CD4-positive, CD25-positive, alpha-beta regulatory T cell (primary cell): ENCODE results near the gene ITPRIPL1. TPM values are rescaled to one million over a fixed set of nuclear protein-coding genes. Genes with fewer than 3 reads are reported as not detected.

ENCODE experiments used
- ATAC-seq, 2 donors: fragments of 150-1000 bp; cut with Tn5 transposase; one replicate each; pipeline ENCODE4 v1.10.0; 2021; ENCODE audit warnings: low read depth in 2 of 2, moderate number of reproducible peaks in 2 of 2, moderate library complexity in 1 of 2
- DNase-seq, 3 donors: peaks; one replicate each; pipeline versions ENCODE4 v3.0.0 to v3.0.0-alpha.2; 2012 to 2022; ENCODE audit warnings: mixed read lengths in 1 of 3
- H3K27ac ChIP-seq: one replicate; pipeline ENCODE4 v1.7.0; 2013; ENCODE audit warnings: mild to moderate bottlenecking, low read length; ENCODE audit not compliant: insufficient read depth, poor library complexity, severe bottlenecking
- H3K27me3 ChIP-seq: one replicate; pipeline ENCODE4 v1.7.0; 2013; ENCODE audit warnings: low read length; ENCODE audit not compliant: control insufficient read depth, insufficient read depth
- H3K36me3 ChIP-seq: one replicate; pipeline ENCODE4 v1.7.0; 2013; ENCODE audit warnings: mild to moderate bottlenecking, low read length, moderate library complexity; ENCODE audit not compliant: control insufficient read depth, insufficient read depth
- H3K4me1 ChIP-seq: 2 replicates; pipeline ENCODE4 v1.7.0; 2013; ENCODE audit warnings: mild to moderate bottlenecking, low read length; ENCODE audit not compliant: insufficient read depth, control insufficient read depth, poor library complexity, severe bottlenecking
- H3K4me3 ChIP-seq: one replicate; pipeline ENCODE4 v1.7.0; 2013; ENCODE audit warnings: low read depth, mild to moderate bottlenecking, low read length, moderate library complexity
- H3K9me3 ChIP-seq, 2 experiments: 1 replicate in 1 of 2; 2 replicates in 1 of 2; pipeline ENCODE4 v1.7.0; 2013; ENCODE audit warnings: low read length in 2 of 2, mild to moderate bottlenecking in 1 of 2, moderate library complexity in 1 of 2; ENCODE audit not compliant: control insufficient read depth in 2 of 2
- H3K27ac Mint-ChIP-seq, 3 donors: one replicate each; pipeline ENCODE4 v1.8.0; 2020 to 2022; ENCODE audit warnings: mild to moderate bottlenecking in 3 of 3, mixed read lengths in 3 of 3, moderate library complexity in 2 of 3
- H3K27me3 Mint-ChIP-seq: one replicate; pipeline ENCODE4 v1.8.0; 2022; ENCODE audit warnings: mild to moderate bottlenecking, mixed read lengths
- H3K36me3 Mint-ChIP-seq: one replicate; pipeline ENCODE4 v1.8.0; 2020; ENCODE audit warnings: mixed read lengths
- H3K4me1 Mint-ChIP-seq, 4 donors: one replicate each; pipeline ENCODE4 v1.8.0; 2020 to 2022; ENCODE audit warnings: mixed read lengths in 4 of 4, mild to moderate bottlenecking in 1 of 4
- H3K4me3 Mint-ChIP-seq, 4 donors: one replicate each; pipeline ENCODE4 v1.8.0; 2020 to 2022; ENCODE audit warnings: mild to moderate bottlenecking in 4 of 4, mixed read lengths in 4 of 4, moderate library complexity in 3 of 4
- H3K9me3 Mint-ChIP-seq, 7 donors: one replicate each; pipeline ENCODE4 v1.8.0; 2020 to 2022; ENCODE audit warnings: mixed read lengths in 7 of 7, mild to moderate bottlenecking in 3 of 7, moderate library complexity in 2 of 7
- polyA plus RNA-seq, 4 donors: library from polyadenylated mRNA; unstranded; fragments of 300-500 nt; fragmentation: Illumina TruSeq; gene quantifications; one replicate each; pipeline ENCODE4 v1.2.3, GENCODE V29; 2021
- total RNA-seq: library from RNA; stranded (reverse); gene quantifications from one replicate; pipeline ENCODE4 v1.2.3, GENCODE V29; 2022

ITPRIPL1 gene
- total and polyA plus RNA-seq, 5 donors from 2014 or later, result 7.5 to 27.8 (median 13.6) TPM

DNA sequence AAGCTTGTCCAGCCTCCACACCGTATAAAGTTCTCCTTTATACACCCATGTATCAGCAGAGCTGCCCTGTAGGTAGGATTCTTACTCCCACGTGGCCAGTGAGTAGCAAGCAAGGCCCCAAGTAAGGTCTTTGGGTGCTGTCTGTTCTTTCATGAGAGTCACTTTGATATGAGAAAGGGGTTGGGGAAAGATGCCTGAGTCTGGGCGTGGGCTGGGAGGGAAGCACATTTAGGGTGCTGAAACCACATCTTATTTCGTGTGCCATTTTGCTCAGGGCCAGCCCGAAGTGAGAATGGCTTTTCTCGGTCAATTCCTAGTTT lies 436 bp upstream of the ITPRIPL1 start:
- Mint-ChIP-seq H3K9me3 (no peaks in the 10 kb centered on the region), H3K4me3 (peak overlapping the region; percentile 87 to 98 (median 96)), H3K27ac (peak overlapping the region; percentile 90 to 96 (median 91)), H3K4me1 (peaks cover 0 to 57% (median 32%) of the 10 kb centered on the region in 4 donors), H3K36me3 (peaks cover 9% of the 10 kb centered on the region), H3K27me3 (no peaks in the 10 kb centered on the region)
- H3K4me1 ChIP-seq, result peaks cover 50% of the 10 kb centered on the region
- H3K36me3 ChIP-seq, result peaks cover 8% of the 10 kb centered on the region
- ATAC-seq (no peak), DNase-seq (peak in 2 of 3 donors; percentile 3 to 31)
- H3K27me3 ChIP-seq, result no peaks in the 10 kb centered on the region
- H3K9me3 ChIP-seq, result no peaks in the 10 kb centered on the region
- peak overlapping the region; percentile 46 for H3K4me3 ChIP-seq
- peak overlapping the region; percentile 66 for H3K27ac ChIP-seq

DNA sequence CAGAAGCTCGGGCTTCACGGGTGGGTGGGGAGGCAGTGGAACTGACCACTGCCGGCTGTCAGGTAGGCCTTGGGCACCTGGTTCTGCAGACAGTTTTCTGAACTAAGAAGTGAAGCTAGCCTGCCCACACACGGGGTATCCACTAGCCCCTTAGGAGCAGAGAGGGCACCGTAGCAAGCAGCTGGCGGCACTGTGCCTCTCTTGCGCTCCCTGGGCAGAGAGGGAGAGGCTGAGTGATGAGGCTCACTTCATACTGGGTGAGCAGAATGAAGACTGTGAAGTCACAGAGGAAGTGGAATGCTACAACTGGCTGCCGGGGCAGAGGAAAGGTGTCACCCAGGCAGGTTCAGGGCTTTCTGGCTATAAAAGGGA lies 753 bp downstream of the ITPRIPL1 start:
- Mint-ChIP-seq H3K4me3 (peak overlapping the region; percentile 93 to 98 (median 96)), H3K36me3 (peaks cover 9% of the 10 kb centered on the region), H3K4me1 (peaks cover 0 to 52% (median 26%) of the 10 kb centered on the region in 4 donors), H3K9me3 (no peaks in the 10 kb centered on the region), H3K27ac (peak overlapping the region; percentile 89 to 96 (median 91)), H3K27me3 (no peaks in the 10 kb centered on the region)
- Histone ChIP-seq H3K27me3 (no peaks in the 10 kb centered on the region), H3K4me3 (peak overlapping the region; percentile 81), H3K27ac (peak overlapping the region; percentile 66), H3K4me1 (peaks cover 41% of the 10 kb centered on the region), H3K36me3 (peaks cover 8% of the 10 kb centered on the region), H3K9me3 (no peaks in the 10 kb centered on the region)
- peak; percentile 71 to 75 for ATAC-seq
- peak in 2 of 3 donors; percentile 53 to 68 for DNase-seq

DNA sequence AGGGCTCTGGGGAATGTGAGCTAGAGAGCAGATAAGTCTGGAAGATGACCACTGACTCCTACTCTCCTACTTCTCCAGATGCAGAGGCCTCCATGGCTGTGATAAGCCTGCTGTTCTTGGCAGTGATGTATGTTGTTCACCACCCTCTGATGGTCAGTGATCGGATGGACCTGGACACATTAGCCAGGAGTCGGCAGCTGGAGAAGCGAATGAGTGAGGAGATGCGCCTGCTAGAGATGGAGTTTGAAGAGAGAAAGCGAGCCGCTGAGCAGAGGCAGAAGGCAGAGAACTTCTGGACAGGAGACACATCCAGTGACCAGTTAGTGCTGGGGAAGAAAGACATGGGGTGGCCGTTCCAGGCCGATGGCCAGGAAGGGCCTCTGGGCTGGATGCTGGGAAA lies 1.4 kb downstream of the ITPRIPL1 start:
- peak overlapping the region; percentile 66 for H3K27ac ChIP-seq

DNA sequence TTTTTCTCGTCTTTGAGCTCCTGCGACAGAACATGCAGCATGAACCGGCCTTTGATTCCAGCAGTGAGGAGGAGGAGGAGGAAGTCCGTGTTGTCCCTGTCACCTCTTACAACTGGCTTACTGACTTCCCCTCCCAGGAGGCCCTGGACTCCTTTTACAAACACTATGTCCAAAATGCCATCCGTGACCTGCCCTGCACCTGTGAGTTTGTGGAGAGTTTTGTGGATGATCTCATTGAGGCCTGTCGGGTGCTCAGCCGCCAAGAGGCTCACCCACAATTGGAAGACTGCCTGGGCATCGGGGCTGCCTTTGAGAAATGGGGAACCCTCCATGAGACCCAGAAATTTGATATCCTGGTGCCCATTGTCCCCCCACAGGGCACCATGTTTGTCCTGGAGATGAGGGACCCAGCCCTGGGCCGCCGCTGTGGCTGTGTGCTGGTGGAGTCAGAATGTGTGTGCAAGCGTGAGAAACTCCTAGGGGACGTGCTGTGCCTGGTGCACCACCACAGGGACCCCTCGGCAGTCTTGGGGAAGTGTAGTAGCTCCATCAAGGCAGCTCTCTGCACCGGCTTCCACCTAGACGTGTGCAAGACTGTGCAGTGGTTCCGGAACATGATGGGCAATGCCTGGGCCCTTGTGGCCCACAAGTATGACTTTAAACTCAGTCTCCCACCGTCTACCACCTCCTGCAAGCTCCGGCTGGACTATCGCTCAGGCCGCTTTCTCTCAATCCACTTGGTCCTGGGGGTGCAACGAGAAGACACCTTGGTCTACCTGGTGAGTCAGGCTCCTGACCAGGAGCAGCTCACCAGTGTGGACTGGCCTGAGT lies 2.1 kb downstream of the ITPRIPL1 start:
- H3K4me1 Mint-ChIP-seq, result peaks cover 0 to 41% (median 22%) of the 10 kb centered on the region in 4 donors
- no peaks in the 10 kb centered on the region for H3K9me3 Mint-ChIP-seq
- no peak for ATAC-seq
- no peaks in the 10 kb centered on the region for H3K27me3 Mint-ChIP-seq
- Histone ChIP-seq H3K36me3 (peaks cover 8% of the 10 kb centered on the region), H3K9me3 (no peaks in the 10 kb centered on the region), H3K27me3 (no peaks in the 10 kb centered on the region), H3K4me1 (peaks cover 30% of the 10 kb centered on the region), H3K4me3 (no peak overlapping the region), H3K27ac (no peak overlapping the region)
- H3K36me3 Mint-ChIP-seq, result peaks cover 9% of the 10 kb centered on the region
- peak overlapping the region; percentile 41 to 96 (median 64) for H3K4me3 Mint-ChIP-seq
- no peak overlapping the region for H3K27ac Mint-ChIP-seq
- DNase-seq, result no peak

More for the DNA sequence above, 1.4 kb downstream of the ITPRIPL1 start:
- peaks cover 0 to 47% (median 24%) of the 10 kb centered on the region in 4 donors for H3K4me1 Mint-ChIP-seq
- Histone ChIP-seq H3K36me3 (peaks cover 8% of the 10 kb centered on the region), H3K27me3 (no peaks in the 10 kb centered on the region), H3K4me3 (peak overlapping the region; percentile 81), H3K9me3 (no peaks in the 10 kb centered on the region), H3K4me1 (peaks cover 34% of the 10 kb centered on the region)
- H3K9me3 Mint-ChIP-seq, result no peaks in the 10 kb centered on the region
- no peak for ATAC-seq
- peak overlapping the region in 2 of 3 donors; percentile 73 to 96 for H3K27ac Mint-ChIP-seq
- no peaks in the 10 kb centered on the region for H3K27me3 Mint-ChIP-seq
- H3K36me3 Mint-ChIP-seq, result peaks cover 9% of the 10 kb centered on the region
- H3K4me3 Mint-ChIP-seq, result peak overlapping the region in 3 of 4 donors; percentile 61 to 96 (median 68)
- no peak for DNase-seq

DNA sequence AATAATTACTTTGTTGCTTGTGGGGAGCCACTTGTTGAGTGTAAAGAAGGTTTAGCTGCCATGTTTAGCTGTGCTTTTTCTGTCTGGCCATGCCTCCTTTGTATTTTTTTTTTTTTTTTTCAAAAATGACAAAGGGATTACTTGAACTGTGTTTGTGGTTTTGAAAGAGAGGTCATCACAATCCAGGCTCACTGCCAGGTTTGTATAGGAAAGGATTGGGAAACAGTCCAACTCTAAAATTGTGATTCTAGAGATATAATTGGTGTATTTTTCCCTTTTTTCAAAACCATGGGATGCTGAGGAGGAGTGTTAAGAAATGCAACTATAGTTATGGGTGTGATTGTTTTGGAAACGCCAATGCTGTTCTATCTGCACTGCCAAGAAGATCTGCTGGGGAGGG lies 4.3 kb downstream of the ITPRIPL1 start:
- DNase-seq, result no peak
- ATAC-seq, result no peak
- no peak overlapping the region for H3K27ac Mint-ChIP-seq
- peak overlapping the region in 2 of 4 donors; percentile 41 to 69 for H3K4me3 Mint-ChIP-seq
- Histone ChIP-seq H3K4me1 (peaks cover 37% of the 10 kb centered on the region), H3K9me3 (no peaks in the 10 kb centered on the region), H3K27ac (no peak overlapping the region), H3K27me3 (no peaks in the 10 kb centered on the region), H3K36me3 (peaks cover 8% of the 10 kb centered on the region), H3K4me3 (no peak overlapping the region)
- H3K27me3 Mint-ChIP-seq, result no peaks in the 10 kb centered on the region
- H3K36me3 Mint-ChIP-seq, result peaks cover 9% of the 10 kb centered on the region
- H3K4me1 Mint-ChIP-seq, result peaks cover 4 to 45% (median 32%) of the 10 kb centered on the region in 4 donors
- H3K9me3 Mint-ChIP-seq, result no peaks in the 10 kb centered on the region

DNA sequence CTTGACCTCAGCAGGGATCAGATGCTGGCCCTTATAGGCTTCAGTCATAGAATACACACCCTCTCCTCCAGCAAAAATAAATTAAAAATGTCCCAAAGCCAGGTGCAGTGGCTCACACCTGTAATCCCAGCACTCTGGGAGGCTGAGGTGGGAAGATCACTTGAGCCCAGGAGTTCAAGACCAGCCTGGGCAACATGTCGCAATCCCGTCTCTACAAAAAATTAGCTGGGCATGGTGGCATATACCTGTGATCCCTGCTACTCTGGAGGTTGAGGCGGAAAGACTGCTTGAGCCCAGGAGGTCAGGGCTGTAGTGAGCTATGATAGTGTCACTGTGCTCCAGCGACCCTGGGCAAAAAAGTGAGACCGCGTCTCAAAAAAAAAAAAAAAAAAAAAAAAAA lies 4.8 kb downstream of the ITPRIPL1 start:
- no peak overlapping the region for H3K27ac Mint-ChIP-seq
- H3K4me3 Mint-ChIP-seq, result peak overlapping the region in 1 of 4 donors; percentile 41
- Histone ChIP-seq H3K27me3 (no peaks in the 10 kb centered on the region), H3K27ac (no peak overlapping the region), H3K36me3 (peaks cover 8% of the 10 kb centered on the region), H3K9me3 (no peaks in the 10 kb centered on the region), H3K4me1 (peaks cover 37% of the 10 kb centered on the region), H3K4me3 (no peak overlapping the region)
- no peaks in the 10 kb centered on the region for H3K9me3 Mint-ChIP-seq
- H3K36me3 Mint-ChIP-seq, result peaks cover 9% of the 10 kb centered on the region
- ATAC-seq, result no peak
- no peaks in the 10 kb centered on the region for H3K27me3 Mint-ChIP-seq
- DNase-seq, result no peak
- peaks cover 4 to 45% (median 32%) of the 10 kb centered on the region in 4 donors for H3K4me1 Mint-ChIP-seq

DNA sequence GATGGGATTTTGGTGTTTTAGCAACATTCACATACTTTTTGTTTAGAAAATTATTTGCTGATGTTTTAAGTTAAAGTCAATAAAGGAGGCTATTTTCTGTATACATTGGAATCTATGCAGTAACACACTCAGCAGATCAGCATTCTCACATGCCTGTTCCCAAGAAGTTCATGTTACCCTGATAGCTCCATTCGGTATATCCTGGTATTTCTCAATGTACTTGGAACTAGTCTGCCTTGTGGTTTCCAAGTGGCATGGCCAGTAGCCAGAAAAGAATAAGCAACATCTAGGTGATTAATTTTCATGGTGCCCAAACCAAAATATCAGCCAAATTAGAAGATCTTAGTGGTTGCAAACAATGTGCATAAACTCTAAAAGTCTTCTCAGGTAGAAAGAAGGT lies 5.3 kb downstream of the ITPRIPL1 start:
- peaks cover 8% of the 10 kb centered on the region for H3K36me3 ChIP-seq
- no peaks in the 10 kb centered on the region for H3K9me3 ChIP-seq
- Mint-ChIP-seq H3K4me1 (peaks cover 4 to 46% (median 33%) of the 10 kb centered on the region in 4 donors), H3K36me3 (peaks cover 9% of the 10 kb centered on the region), H3K27ac (no peak overlapping the region), H3K9me3 (no peaks in the 10 kb centered on the region), H3K27me3 (no peaks in the 10 kb centered on the region), H3K4me3 (peak overlapping the region in 1 of 4 donors; percentile 44)
- DNase-seq (no peak), ATAC-seq (no peak)
- H3K4me1 ChIP-seq, result peaks cover 35% of the 10 kb centered on the region
- no peak overlapping the region for H3K4me3 ChIP-seq
- no peaks in the 10 kb centered on the region for H3K27me3 ChIP-seq
- no peak overlapping the region for H3K27ac ChIP-seq
